Raji (cell line): ENCODE results near the gene CNTNAP2.

Experiments used
- POLR2A ChIP-seq: IDR thresholded peaks from 2 replicates; pipeline ENCODE4 v1.6.1; 2011; ENCODE audit warnings: low read depth, low read length, control low read depth; ENCODE audit not compliant: insufficient read depth

Gene CNTNAP2

DNA sequence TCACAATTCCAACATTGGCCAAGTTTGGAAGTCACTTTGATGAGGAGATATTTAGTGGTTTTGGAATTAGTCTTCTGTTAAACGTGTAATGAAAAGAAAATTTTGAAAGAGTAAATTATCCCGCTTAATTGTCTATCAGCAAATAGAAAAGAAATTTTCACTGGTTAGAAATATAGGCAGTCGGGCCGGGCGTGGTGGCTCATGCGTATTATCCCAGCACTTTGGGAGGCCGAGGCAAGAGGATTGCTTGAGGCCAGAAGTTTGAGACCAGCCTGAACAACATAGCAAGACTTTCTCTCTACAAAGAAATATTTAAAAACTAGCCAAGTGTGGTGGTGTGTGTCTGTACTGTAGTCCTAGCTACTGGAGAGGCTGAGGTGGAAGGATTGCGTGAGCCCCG, 13.4 kb downstream of the CNTNAP2 start:
- no peak for TF ChIP-seq POLR2A

DNA sequence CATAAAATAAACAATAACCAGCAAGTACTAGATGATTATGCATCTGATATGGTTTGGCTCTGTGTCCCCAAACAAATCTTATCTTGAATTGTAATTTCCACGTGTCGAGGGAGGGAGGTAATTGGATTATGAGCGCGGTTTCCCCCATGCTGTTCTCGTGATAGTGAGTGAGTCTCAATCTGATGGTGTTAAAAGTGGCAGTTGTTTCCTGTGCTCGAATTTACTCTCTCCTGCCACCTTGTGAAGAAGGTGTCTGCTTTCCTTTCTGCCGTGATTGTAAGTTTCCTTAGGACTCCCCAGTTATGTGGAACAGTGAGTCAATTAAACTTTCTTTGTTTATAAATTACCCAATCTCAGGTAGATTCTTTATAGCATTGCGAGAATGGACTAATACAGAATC, 15.1 kb downstream of the CNTNAP2 start:
- no peak for TF ChIP-seq POLR2A

DNA sequence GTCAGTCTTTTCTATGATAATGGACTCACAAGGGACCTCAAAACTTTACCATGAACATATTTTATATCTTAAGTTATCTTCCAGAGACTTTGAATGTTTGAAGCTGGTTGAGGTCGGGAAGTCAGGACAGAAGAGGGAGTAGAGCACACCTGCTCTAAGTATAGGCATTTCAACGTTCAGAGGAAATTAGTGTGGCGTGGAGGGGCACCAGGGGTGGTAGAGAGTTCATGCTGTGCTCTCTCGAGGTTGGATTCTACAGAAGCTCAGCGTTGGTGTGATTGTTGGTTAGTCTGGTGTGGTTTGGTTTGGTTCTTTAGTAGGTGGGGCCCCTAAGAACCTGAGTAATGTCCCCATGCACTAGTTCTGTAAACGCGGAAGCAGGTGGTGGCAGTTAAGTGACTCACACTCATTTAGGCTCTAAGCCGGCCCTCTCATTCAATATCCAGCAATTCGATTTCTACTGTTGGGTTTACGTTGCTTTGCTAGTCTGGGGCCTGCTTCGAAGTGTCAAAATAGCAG, 19.8 kb downstream of the CNTNAP2 start:
- TF ChIP-seq POLR2A: no peak

DNA sequence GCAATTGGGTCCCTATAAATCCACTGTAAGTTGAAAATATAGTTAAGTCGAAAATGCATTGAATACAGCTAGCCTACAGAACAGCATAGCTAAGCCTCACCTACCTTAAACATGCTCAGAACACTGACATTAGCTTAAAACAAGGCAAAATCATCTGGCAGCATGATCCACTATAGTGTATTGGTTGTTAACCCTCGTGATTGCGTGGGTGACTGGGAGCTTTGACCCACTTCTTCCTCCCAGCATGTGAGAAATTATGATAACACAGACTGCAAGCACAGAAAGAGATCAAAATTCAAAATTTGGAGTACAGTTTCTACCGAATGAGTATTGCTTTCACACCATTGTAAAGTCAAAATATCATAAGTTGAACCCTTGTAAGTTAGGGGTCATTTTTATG, 22.3 kb downstream of the CNTNAP2 start:
- TF ChIP-seq POLR2A: no peak

DNA sequence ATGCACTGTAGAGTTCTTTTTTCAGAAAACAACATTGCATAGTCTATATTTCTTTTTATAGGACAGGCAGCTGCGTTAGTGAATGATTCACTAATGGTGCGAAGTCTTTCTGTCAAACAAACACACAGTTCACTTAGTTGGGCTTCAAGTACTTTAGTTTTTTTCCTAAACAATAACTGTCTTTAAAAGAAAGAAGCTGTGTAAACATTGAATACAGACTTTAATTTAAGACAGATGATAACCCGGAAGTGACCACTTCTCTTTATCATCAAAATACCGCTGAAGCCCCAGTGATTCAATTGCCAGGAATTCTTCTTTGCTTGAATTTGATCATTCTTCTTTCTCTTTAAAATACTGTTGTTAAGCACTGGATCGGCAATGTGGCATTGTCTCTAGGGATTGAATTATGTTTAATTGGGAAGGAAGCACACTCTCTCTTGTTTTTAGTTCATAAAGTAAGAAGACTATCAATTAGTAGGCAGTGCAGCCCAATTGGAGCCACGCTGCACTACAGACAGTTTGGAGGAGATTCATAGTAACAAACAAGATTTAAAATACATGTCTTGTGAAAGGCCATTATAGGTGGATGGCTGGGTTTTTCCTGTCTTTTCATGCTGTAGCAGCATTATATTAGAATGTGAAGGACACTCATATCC, 30.4 kb downstream of the CNTNAP2 start:
- TF ChIP-seq POLR2A: no peak

DNA sequence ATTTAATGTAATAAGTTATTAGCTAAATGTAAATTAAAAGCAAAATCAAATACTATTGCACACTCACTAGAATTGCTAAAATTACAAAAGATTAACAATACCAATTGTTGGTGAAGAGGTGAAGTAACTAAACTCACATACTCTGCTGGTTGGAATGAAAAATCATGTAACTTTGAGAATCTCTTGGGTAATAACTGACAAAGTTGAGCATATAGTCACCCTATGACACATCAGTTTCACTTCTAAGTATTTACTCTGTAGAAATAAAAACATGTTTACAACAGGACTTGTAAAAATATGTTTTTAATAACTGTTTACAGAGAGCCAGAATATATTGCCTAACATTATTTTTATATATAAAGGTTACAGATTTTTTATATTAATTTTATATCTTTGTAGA, 33.6 kb downstream of the CNTNAP2 start:
- no peak for TF ChIP-seq POLR2A

DNA sequence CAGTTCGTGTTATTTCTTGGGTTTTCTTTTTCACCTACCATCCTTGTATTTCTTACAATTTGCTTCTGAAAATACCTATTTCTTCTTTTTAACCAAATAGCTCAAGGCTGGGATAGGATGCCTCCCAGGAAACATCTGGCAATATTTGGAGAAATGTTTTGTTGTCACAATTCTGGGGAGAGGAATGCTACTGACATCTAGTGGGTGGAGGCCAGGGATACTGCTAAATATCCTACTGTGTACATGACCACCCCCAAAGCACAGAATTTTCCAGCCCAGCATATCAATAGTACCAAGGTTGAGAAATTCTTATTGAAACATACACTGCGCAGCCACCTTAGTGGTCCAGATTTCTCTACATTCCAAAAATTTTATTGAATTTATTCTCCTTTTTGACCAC, 55.5 kb downstream of the CNTNAP2 start:
- TF ChIP-seq POLR2A: no peak

DNA sequence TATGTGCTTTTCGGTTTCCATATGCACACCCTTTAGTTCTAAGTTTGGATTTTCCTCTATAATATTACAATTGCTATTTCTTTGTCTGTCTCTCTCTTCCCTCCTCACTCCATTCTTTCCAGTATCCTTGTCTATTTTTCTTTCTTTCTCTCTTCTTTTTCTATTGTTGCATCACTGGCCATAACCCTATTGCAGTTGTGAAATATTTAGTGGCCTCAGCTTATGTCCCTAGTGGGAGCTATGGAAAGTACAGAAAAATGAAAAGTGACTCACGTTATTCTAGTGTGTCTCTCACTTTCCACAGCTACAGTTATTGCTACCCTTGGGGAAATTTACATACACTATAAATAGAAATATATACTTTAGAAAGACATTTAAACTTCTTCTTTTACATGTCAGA, 59.1 kb downstream of the CNTNAP2 start:
- no peak for TF ChIP-seq POLR2A

DNA sequence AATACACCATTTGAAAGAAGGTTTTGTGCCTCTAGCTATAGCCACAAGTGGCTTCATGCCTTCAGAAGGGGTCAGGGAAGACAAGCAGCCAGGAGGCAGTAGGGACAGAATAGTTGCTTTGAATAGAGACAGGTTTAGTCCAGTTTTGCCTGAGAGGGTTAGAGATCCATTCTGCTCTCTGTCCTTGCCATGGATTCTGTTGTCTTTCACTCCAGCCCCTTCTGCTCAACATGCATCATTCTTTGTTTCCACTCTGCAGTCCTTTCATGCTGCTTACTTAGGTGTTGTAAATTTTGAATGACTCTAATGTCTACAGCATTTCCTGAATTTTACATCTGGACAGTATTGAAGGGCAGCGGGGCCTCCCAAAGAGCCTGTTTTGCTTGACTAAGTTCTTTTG, 60.3 kb downstream of the CNTNAP2 start:
- TF ChIP-seq POLR2A: no peak

DNA sequence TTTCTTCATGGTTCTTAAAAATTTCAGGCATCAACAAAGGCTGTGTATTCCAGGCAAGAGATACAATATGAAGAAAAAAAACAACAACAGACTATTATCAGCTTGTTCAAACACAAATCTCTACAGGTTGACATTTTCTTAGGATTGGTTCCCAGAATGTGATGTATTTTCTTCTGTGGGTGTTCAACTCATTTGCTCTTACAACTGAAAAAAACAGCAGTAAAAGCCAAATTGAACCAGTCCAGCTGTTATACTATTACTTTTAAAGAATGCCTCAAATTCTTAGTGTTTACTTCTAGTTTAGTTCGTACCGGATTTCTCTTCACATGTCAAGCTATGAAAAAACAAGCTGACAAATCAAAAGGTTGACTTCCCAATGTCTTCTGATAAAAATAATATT, 60.7 kb downstream of the CNTNAP2 start:
- TF ChIP-seq POLR2A: no peak

DNA sequence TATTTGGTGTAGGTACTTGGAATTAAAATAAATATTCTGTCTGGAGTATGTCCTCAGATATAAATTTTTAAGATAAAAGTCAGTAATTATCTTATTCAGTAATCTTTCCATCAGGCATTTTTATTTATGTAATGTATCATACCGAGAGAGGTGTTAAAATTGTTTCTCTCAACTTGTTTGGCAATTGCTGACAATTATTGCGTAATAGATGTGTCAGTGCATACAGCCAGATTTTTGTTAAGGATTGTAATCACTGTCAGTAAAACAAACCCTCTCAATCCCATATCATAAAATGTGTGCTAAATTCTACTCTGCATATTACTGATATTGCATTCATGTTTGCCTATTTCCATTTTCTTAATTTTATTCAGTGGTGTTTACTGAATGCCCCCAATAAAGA, 69.2 kb downstream of the CNTNAP2 start:
- no peak for TF ChIP-seq POLR2A

DNA sequence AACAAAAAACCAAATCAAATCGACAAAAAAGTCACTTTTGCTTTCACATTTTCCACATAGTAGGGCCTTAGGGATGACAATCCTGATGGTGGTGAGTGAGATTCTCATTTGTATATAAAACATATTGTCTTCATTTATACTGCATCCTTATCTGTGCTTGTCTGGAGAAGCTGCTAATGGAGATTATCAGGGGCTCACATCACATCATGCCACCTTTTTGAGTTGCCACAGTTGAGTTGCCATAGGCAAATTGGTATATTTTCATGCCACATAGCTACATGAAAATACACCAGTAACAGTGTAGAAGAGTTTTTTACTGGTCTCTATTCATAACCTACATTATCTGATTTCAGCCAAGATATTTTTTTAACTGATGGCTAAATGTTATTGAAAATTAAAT, 85.3 kb downstream of the CNTNAP2 start:
- TF ChIP-seq POLR2A: no peak

DNA sequence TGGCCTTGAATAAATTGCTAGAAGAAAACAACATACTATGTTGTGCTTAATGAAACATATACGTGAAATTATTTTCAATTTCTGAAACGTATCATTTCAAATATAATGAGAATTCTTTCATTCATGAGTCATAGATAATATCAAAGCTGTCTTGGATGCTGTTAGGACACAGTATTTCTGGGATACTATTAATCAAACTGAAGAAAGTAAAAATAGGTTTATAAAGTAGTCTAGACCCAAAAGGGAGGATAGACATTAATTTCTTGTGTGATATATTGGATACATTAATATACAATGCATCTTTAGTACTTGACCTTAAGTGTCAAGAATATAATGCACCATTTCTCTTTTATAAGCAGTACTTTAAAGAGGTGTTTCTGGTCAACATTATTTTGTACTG, 89.7 kb downstream of the CNTNAP2 start:
- no peak for TF ChIP-seq POLR2A

DNA sequence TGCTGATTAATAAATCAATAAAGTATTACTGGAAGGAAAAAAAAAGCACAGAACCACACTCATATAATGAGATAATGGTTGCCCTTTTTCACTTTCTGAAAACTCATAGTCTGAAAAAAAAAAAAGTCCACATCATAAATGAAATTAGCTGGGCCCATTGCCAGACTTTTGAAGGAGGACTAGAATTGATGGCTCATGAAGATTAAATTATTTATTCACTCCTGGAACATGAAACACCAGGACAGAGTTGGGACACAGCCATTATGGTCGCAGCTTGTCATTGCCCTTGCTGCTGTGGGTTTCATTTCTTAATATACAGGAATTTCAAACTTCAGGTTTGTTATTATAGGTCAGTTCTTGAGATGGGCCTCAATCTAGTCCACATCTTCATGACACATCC, 91.9 kb downstream of the CNTNAP2 start:
- TF ChIP-seq POLR2A: no peak

DNA sequence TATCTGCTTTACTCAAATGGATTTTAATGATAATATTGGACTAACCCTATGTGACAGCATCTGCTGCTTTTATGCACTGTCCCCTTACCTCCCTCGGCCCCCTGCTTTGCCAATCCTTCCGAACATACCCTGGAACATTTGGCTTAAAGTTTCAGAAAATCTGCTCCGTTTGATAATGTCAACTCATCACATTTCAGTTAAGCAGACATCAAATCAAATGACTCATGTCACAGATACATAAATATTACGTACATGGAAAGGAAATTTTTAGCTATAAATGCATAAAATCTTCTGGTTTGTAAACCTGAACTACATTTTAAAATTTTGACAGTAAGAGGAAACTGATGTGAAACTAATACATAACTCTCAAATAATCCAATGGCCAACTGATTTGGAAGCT, 98.2 kb downstream of the CNTNAP2 start:
- TF ChIP-seq POLR2A: no peak

DNA sequence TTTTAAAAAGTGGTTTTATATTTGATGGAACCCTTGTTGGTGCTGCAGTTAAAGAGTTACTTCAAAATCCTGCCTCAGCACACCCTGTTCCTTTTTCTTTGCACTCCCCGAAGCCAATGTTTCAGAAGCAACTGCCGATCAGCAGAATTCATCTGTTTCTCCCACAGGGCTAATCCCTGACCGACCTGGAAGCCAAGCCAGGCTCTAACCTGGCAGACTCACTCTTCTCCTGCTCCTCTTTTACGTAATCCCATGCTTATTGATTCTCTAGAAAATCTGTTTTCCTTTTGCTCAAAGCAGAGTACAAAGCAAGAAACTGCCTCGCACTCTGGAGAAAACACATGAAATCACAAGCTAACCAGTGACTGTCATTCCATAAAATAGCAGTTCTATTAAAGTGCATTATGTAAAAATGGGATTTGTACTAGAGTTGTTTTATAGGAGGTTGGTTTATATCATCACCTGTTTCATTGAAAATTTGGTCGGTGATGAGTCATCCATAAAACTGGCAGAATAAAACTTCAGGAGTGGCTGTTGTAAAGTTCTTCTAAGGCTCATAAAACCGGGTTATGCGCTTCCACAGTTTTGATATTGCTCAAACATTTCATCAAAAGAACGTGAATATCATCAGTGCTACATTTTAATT, 99.9 kb downstream of the CNTNAP2 start:
- TF ChIP-seq POLR2A: no peak

DNA sequence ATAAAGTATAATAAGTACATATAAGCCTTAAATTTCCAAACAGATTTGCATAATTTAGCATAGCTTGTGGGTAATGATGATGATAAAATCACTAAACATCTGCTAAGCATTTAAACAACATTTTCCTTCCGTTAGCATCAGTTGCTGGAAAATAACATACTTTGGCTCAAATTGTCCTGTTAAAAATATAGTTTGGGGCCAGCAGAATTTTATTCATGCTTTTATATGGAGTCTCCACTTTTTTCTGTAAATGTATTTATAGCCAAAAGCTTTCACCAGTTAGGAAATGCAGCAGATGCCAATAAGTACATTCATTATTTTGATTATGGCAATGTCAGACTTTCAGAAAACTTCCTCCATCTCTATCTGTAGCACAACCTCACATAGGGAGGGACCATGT, 107.2 kb downstream of the CNTNAP2 start:
- no peak for TF ChIP-seq POLR2A
